GM23338 (cell line): ENCODE data around the gene AEBP2.

Source experiments
- CREB1 ChIP-seq: fragments of 250-450 bp; sonication (Bioruptor Pico); IDR thresholded peaks from 2 replicates; pipeline ENCODE4 v1.5.0; 2020; ENCODE audit warnings: low read depth, mild to moderate bottlenecking, moderate library complexity
- EZH2phosphoT487 ChIP-seq: fragments of 200-600 bp; sonication (generic); IDR thresholded peaks from one replicate; pipeline ENCODE4 v1.8.1; 2018; ENCODE audit warnings: antibody characterized with exemption; ENCODE audit not compliant: unreplicated experiment
- JUNB ChIP-seq: IDR thresholded peaks from one replicate; pipeline ENCODE4 v1.6.1; 2016; ENCODE audit warnings: antibody characterized with exemption; ENCODE audit not compliant: unreplicated experiment
- POLR2AphosphoS5 ChIP-seq: IDR thresholded peaks from 2 replicates; pipeline ENCODE4 v1.6.1; 2016; ENCODE audit warnings: antibody characterized with exemption, low read depth
- TF ChIP-seq, protein P1 (sequence below), 2 experiments: fragments of 200-600 bp in 1 of 2; sonication (generic) in 1 of 2; conservative IDR thresholded peaks; 2 replicates each; pipeline versions ENCODE4 v1.5.1 to v1.6.1; 2016 to 2017; ENCODE audit warnings: antibody characterized with exemption in 2 of 2, low read depth in 2 of 2, mild to moderate bottlenecking in 2 of 2, moderate library complexity in 1 of 2

DNA sequence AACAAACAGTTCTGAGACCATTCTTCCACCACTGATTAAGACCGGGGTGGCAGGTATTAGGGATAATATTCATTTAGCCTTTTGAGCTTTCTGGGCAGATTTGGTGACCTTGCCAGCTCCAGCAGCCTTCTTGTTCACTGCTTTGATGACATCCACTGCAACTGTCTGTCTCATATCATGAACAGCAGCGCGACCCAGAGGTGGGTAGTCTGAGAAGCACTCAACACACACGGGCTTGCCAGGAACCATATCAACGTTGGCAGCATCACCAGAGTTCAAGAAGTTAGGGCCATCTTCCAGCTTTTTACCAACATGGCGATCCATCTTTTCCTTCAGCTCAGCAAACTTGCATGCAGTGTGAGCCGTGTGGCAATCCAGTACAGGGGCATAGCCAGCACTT, 16.9 kb downstream of the AEBP2 start:
- TF ChIP-seq, protein P1, sequence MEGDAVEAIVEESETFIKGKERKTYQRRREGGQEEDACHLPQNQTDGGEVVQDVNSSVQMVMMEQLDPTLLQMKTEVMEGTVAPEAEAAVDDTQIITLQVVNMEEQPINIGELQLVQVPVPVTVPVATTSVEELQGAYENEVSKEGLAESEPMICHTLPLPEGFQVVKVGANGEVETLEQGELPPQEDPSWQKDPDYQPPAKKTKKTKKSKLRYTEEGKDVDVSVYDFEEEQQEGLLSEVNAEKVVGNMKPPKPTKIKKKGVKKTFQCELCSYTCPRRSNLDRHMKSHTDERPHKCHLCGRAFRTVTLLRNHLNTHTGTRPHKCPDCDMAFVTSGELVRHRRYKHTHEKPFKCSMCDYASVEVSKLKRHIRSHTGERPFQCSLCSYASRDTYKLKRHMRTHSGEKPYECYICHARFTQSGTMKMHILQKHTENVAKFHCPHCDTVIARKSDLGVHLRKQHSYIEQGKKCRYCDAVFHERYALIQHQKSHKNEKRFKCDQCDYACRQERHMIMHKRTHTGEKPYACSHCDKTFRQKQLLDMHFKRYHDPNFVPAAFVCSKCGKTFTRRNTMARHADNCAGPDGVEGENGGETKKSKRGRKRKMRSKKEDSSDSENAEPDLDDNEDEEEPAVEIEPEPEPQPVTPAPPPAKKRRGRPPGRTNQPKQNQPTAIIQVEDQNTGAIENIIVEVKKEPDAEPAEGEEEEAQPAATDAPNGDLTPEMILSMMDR (conservative IDR thresholded peaks at IDR 0.05; ENCODE audit: low read depth in 2 of 2) = peak in 1 of 2 experiments; percentile 32; a peak in 1 of 4 replicates
- TF ChIP-seq EZH2phosphoT487 (no peak), JUNB (no peak), CREB1 (CRISPR knock-in tag) (no peak), POLR2AphosphoS5 (no peak)
